Natural killer cell (primary cell): Measurements from ENCODE around the gene FRMD6. TPM values are rescaled to one million over a fixed set of nuclear protein-coding genes. Genes with fewer than 3 reads are reported as not detected.

Source experiments
- ATAC-seq, 3 donors: fragments of 150-1000 bp in 2 of 3; fragments of 200-7000 bp in 1 of 3; cut with Tn5 transposase; 1 replicate in 1 of 3; 2 replicates in 2 of 3; pipeline ENCODE4 v1.10.0; 2021; ENCODE audit warnings: mild to moderate bottlenecking in 2 of 3, moderate library complexity in 2 of 3
- DNase-seq, 2 donors: peaks; one replicate each; pipeline versions ENCODE4 v3.0.0 to v3.0.0-alpha.2; 2013 to 2021; ENCODE audit warnings: mixed read lengths in 1 of 2
- H3K27ac ChIP-seq: one replicate; pipeline ENCODE4 v1.5.1; 2013; ENCODE audit warnings: mild to moderate bottlenecking, low read length
- H3K27me3 ChIP-seq: one replicate; pipeline ENCODE4 v1.6.1; 2013; ENCODE audit warnings: low read length; ENCODE audit not compliant: control insufficient read depth, insufficient read depth
- H3K36me3 ChIP-seq: one replicate; pipeline ENCODE4 v1.6.1; 2013; ENCODE audit warnings: low read length; ENCODE audit not compliant: control insufficient read depth, insufficient read depth
- H3K4me1 ChIP-seq: one replicate; pipeline ENCODE4 v1.6.1; 2013; ENCODE audit warnings: low read length; ENCODE audit not compliant: control insufficient read depth, insufficient read depth
- H3K4me3 ChIP-seq: one replicate; pipeline ENCODE4 v1.5.1; 2013; ENCODE audit warnings: low read length
- H3K9me3 ChIP-seq: one replicate; pipeline ENCODE4 v1.6.1; 2013; ENCODE audit warnings: low read length; ENCODE audit not compliant: control insufficient read depth, insufficient read depth
- H3K27ac Mint-ChIP-seq, 2 donors: one replicate each; pipeline ENCODE4 v1.8.0; 2022; ENCODE audit warnings: mild to moderate bottlenecking in 2 of 2, mixed read lengths in 2 of 2, moderate library complexity in 1 of 2
- H3K27me3 Mint-ChIP-seq, 2 donors: one replicate each; pipeline ENCODE4 v1.8.0; 2022; ENCODE audit warnings: low read depth in 2 of 2, mixed read lengths in 2 of 2
- H3K36me3 Mint-ChIP-seq: one replicate; pipeline ENCODE4 v1.8.0; 2022; ENCODE audit warnings: mixed read lengths
- H3K4me1 Mint-ChIP-seq, 2 donors: one replicate each; pipeline ENCODE4 v1.8.0; 2022; ENCODE audit warnings: mixed read lengths in 2 of 2
- H3K4me3 Mint-ChIP-seq: one replicate; pipeline ENCODE4 v1.8.0; 2022; ENCODE audit warnings: mild to moderate bottlenecking, moderate library complexity, mixed read lengths
- H3K9me3 Mint-ChIP-seq, 2 donors: one replicate each; pipeline ENCODE4 v1.8.0; 2022; ENCODE audit warnings: mixed read lengths in 2 of 2
- CTCF ChIP-seq: fragments of 200-600 bp; IDR thresholded peaks from one replicate; pipeline ENCODE4 v1.8.0; 2022; ENCODE audit warnings: antibody characterized with exemption
- WGBS: methylation state at CpG from one replicate; pipeline ENCODE4 v1.1.7; 2013; ENCODE audit warnings: missing lambda C conversion rate; ENCODE audit not compliant: insufficient coverage; 5-methylcytosine and 5-hydroxymethylcytosine counted together
- intact Hi-C: fragments of 100-400 bp; cut with micrococcal nuclease; formaldehyde crosslinking; loops from one replicate; pipeline ENCODE4 v1.14.2; 2022
- total RNA-seq, 4 donors: library from RNA; stranded (reverse); fragments of 120-200 nt in 1 of 4; gene quantifications; one replicate each; pipeline versions ENCODE4 v1.2.3 to v1.2.4, GENCODE V29; 2013 to 2022

The FRMD6 gene
- total RNA-seq, 3 donors from 2014 or later (not counting 1 experiment from before 2014, with no cell fraction given) = 1.5 to 3.8 (median 2.3) TPM

GRCh38 chr14:51663783-51664326, 12.1 kb downstream of the FRMD6 start:
- Mint-ChIP-seq H3K27me3 (peaks cover 10 to 28% of the 10 kb centered on the region in 2 donors), H3K27ac (no peak overlapping the region), H3K36me3 (no peaks in the 10 kb centered on the region), H3K9me3 (peaks cover 0 to 3% of the 10 kb centered on the region in 2 donors), H3K4me1 (no peaks in the 10 kb centered on the region), H3K4me3 (no peak overlapping the region)
- DNase-seq (no peak), ATAC-seq (no peak)
- H3K27me3 ChIP-seq = peaks cover under 1% of the 10 kb centered on the region
- no peaks in the 10 kb centered on the region for H3K4me1 ChIP-seq
- H3K27ac ChIP-seq = no peak overlapping the region
- H3K9me3 ChIP-seq = no peaks in the 10 kb centered on the region
- WGBS = 86% methylated on average over 4 of the region's 5 CpGs
- intact Hi-C loops = no loop called here
- no peak overlapping the region for H3K4me3 ChIP-seq
- H3K36me3 ChIP-seq = no peaks in the 10 kb centered on the region
- no peak for TF ChIP-seq CTCF

GRCh38 chr14:51666070-51666469, 14.4 kb downstream of the FRMD6 start:
- TF ChIP-seq CTCF = no peak
- H3K27me3 Mint-ChIP-seq = peaks cover 7 to 13% of the 10 kb centered on the region in 2 donors
- no peaks in the 10 kb centered on the region for H3K9me3 ChIP-seq
- H3K27ac Mint-ChIP-seq = no peak overlapping the region
- H3K4me1 ChIP-seq = no peaks in the 10 kb centered on the region
- no peaks in the 10 kb centered on the region for H3K4me1 Mint-ChIP-seq
- H3K4me3 Mint-ChIP-seq = no peak overlapping the region
- peaks cover 2% of the 10 kb centered on the region for H3K27me3 ChIP-seq
- ATAC-seq = no peak
- intact Hi-C loops = no loop called here
- H3K4me3 ChIP-seq = no peak overlapping the region
- DNase-seq = no peak
- H3K36me3 Mint-ChIP-seq = no peaks in the 10 kb centered on the region
- peaks cover 0 to 3% of the 10 kb centered on the region in 2 donors for H3K9me3 Mint-ChIP-seq
- no CpG with 5 or more reads among the region's 3 CpGs for WGBS
- no peak overlapping the region for H3K27ac ChIP-seq
- no peaks in the 10 kb centered on the region for H3K36me3 ChIP-seq

GRCh38 chr14:51666826-51667225, 15.1 kb downstream of the FRMD6 start:
- H3K27me3 Mint-ChIP-seq = peaks cover 4 to 18% of the 10 kb centered on the region in 2 donors
- Histone ChIP-seq H3K27me3 (peaks cover 2% of the 10 kb centered on the region), H3K27ac (no peak overlapping the region), H3K36me3 (no peaks in the 10 kb centered on the region), H3K9me3 (no peaks in the 10 kb centered on the region), H3K4me3 (no peak overlapping the region), H3K4me1 (no peaks in the 10 kb centered on the region)
- intact Hi-C loops = no loop called here
- DNase-seq (no peak), ATAC-seq (no peak)
- H3K27ac Mint-ChIP-seq = no peak overlapping the region
- no peak for TF ChIP-seq CTCF
- WGBS = 98% methylated on average over 4 of the region's 4 CpGs
- H3K4me3 Mint-ChIP-seq = no peak overlapping the region
- no peaks in the 10 kb centered on the region for H3K36me3 Mint-ChIP-seq
- H3K9me3 Mint-ChIP-seq = peaks cover 0 to 3% of the 10 kb centered on the region in 2 donors
- H3K4me1 Mint-ChIP-seq = no peaks in the 10 kb centered on the region

- Histone ChIP-seq H3K9me3 (no peaks in the 10 kb centered on the region), H3K36me3 (no peaks in the 10 kb centered on the region), H3K27ac (no peak overlapping the region), H3K27me3 (peaks cover 2% of the 10 kb centered on the region), H3K4me3 (no peak overlapping the region), H3K4me1 (no peaks in the 10 kb centered on the region)
- H3K36me3 Mint-ChIP-seq = no peaks in the 10 kb centered on the region
- H3K4me1 Mint-ChIP-seq = no peaks in the 10 kb centered on the region
- ATAC-seq (no peak), DNase-seq (no peak)
- peaks cover 0 to 3% of the 10 kb centered on the region in 2 donors for H3K9me3 Mint-ChIP-seq
- no peak for TF ChIP-seq CTCF
- 100% methylated on average over 2 of the region's 2 CpGs for WGBS
- no peak overlapping the region for H3K27ac Mint-ChIP-seq
- peaks cover 5 to 20% of the 10 kb centered on the region in 2 donors for H3K27me3 Mint-ChIP-seq
- intact Hi-C loops = no loop called here
- H3K4me3 Mint-ChIP-seq = no peak overlapping the region
Observed at GRCh38 chr14:51668870-51669269, 17.2 kb downstream of the FRMD6 start.
